ENCODE measurements around the gene DNAJC8. TPM values are rescaled to one million over a fixed set of nuclear protein-coding genes. Genes with fewer than 3 reads are reported as not detected.
A peak's percentile ranks its signal among the peaks of the same experiment; 100 is the strongest.

Gene DNAJC8
- total RNA-seq, 6 experiments from 2014 or later = 101 to 112 (median 105) TPM

GRCh38 chr1:28160782-28161266 lies 72.0 kb downstream of the DNAJC8 start:
- H3K27ac Mint-ChIP-seq = peak overlapping the region; percentile 54
- H3K4me1 Mint-ChIP-seq (ENCODE audit: low read depth) = peaks cover 15% of the 10 kb centered on the region
- TF ChIP-seq CTCF (IDR thresholded peaks at IDR 0.05) = no peak
- peaks cover 2% of the 10 kb centered on the region; the same call in 1 of the 2 replicates for H3K36me3 Mint-ChIP-seq (ENCODE audit: low read depth)
- H3K9me3 Mint-ChIP-seq = no peaks in the 10 kb centered on the region
- H3K27me3 Mint-ChIP-seq (ENCODE audit: insufficient read depth) = peaks cover 3% of the 10 kb centered on the region
- peak; percentile 57 for DNase-seq
- no peak overlapping the region for H3K4me3 Mint-ChIP-seq

DNA sequence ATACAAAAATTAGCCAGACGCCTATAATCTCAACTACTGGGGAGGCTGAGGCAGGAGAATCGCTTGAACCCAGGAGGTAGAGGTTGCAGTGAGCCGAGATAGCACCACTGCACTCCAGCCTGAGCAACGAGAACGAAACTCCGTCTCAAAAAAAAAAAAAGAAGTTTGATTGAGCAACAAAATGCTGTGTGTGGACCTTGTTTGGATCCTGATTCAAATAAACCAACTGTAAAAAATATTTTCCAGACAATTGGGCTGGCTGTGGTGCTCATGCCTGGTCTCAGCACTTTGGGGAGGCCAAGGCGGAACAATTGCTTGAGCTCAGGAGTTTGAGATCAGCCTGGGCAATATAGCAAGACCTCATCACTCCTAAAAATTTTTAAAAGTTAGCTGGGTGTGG lies 73.1 kb downstream of the DNAJC8 start:
- Mint-ChIP-seq H3K4me1 (ENCODE audit: low read depth) (peaks cover 15% of the 10 kb centered on the region), H3K4me3 (no peak overlapping the region), H3K27me3 (ENCODE audit: insufficient read depth) (peaks cover 3% of the 10 kb centered on the region)

DNA sequence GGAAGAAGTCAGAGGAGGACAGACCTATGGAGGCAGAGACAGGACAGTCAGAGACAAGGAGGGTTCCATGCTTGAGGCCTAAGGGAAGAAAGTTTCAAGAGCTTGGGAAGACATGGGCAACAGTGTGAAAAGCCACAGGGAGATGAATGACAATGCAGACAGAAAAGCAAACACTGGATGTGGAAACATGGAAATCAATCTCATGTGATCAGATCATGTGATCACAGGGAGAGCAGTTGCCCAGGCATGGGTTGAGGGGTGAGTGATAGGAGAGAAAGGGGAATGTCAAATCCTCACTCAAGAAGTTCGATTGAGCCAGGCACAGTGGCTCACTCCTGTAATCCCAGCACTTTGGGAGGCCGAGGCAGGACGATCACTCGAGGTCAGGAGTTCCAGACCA lies 73.6 kb downstream of the DNAJC8 start:
- DNase-seq = no peak
- Mint-ChIP-seq H3K4me3 (no peak overlapping the region), H3K27me3 (ENCODE audit: insufficient read depth) (peaks cover 3% of the 10 kb centered on the region), H3K36me3 (ENCODE audit: low read depth) (no peaks in the 10 kb centered on the region), H3K27ac (no peak overlapping the region), H3K4me1 (ENCODE audit: low read depth) (peaks cover 15% of the 10 kb centered on the region), H3K9me3 (no peaks in the 10 kb centered on the region)
- TF ChIP-seq CTCF (IDR thresholded peaks at IDR 0.05) = no peak

More for the DNA sequence above, 73.1 kb downstream of the DNAJC8 start:
- no peaks in the 10 kb centered on the region for H3K36me3 Mint-ChIP-seq (ENCODE audit: low read depth)
- TF ChIP-seq CTCF (IDR thresholded peaks at IDR 0.05) = no peak
- H3K27ac Mint-ChIP-seq = no peak overlapping the region
- no peaks in the 10 kb centered on the region for H3K9me3 Mint-ChIP-seq
- DNase-seq = no peak

DNA sequence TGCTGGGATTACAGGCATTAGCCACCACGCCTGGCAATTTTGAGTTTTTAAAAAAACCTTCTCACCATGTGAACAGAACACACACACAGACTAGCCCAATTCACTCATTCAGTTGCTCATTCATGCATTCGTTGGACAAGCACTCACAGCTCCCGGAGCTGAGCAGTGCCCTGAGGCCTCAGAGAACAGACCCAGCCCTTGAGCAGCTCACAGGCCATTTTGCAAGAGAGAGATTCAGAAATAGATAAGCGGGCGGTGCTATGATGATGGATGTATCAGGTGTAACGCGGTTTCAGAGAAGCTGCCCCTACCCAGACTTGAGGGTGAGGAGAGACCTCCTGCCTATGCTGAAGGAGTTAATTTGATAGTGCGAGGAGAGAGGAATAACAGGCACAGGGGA lies 74.9 kb downstream of the DNAJC8 start:
- H3K9me3 Mint-ChIP-seq = no peaks in the 10 kb centered on the region
- DNase-seq = no peak
- peaks cover 3% of the 10 kb centered on the region for H3K27me3 Mint-ChIP-seq (ENCODE audit: insufficient read depth)
- H3K4me3 Mint-ChIP-seq = no peak overlapping the region
- H3K36me3 Mint-ChIP-seq (ENCODE audit: low read depth) = no peaks in the 10 kb centered on the region
- no peak for TF ChIP-seq CTCF (IDR thresholded peaks at IDR 0.05)
- H3K27ac Mint-ChIP-seq = no peak overlapping the region
- H3K4me1 Mint-ChIP-seq (ENCODE audit: low read depth) = peaks cover 16% of the 10 kb centered on the region

GRCh38 chr1:28156821-28157220 lies 76.0 kb downstream of the DNAJC8 start:
- Mint-ChIP-seq H3K27ac (no peak overlapping the region), H3K4me1 (ENCODE audit: low read depth) (peaks cover 16% of the 10 kb centered on the region), H3K9me3 (no peaks in the 10 kb centered on the region), H3K27me3 (ENCODE audit: insufficient read depth) (peaks cover 3% of the 10 kb centered on the region), H3K4me3 (no peak overlapping the region), H3K36me3 (ENCODE audit: low read depth) (no peaks in the 10 kb centered on the region)
- TF ChIP-seq CTCF (IDR thresholded peaks at IDR 0.05) = no peak
- no peak for DNase-seq

- Mint-ChIP-seq H3K36me3 (ENCODE audit: low read depth) (peaks cover 2% of the 10 kb centered on the region), H3K4me1 (ENCODE audit: low read depth) (peaks cover 9% of the 10 kb centered on the region), H3K4me3 (no peak overlapping the region), H3K27ac (no peak overlapping the region), H3K9me3 (no peaks in the 10 kb centered on the region), H3K27me3 (ENCODE audit: insufficient read depth) (peaks cover 1% of the 10 kb centered on the region)
- TF ChIP-seq CTCF (IDR thresholded peaks at IDR 0.05) = no peak
- DNase-seq = no peak
Observed at GRCh38 chr1:28155628-28156027, 77.2 kb downstream of the DNAJC8 start.
